HCEC 1CT (cell line): ENCODE results near the gene FAU.
A peak's percentile ranks its signal among the peaks of the same experiment; 100 is the strongest.

Experiments used
- DNase-seq: peaks from one replicate; pipeline ENCODE4 v3.0.0-alpha.2; 2017

Gene FAU

GRCh38 chr11:65104628-65105027 lies 17.3 kb downstream of the FAU start:
- no peak for DNase-seq

DNA sequence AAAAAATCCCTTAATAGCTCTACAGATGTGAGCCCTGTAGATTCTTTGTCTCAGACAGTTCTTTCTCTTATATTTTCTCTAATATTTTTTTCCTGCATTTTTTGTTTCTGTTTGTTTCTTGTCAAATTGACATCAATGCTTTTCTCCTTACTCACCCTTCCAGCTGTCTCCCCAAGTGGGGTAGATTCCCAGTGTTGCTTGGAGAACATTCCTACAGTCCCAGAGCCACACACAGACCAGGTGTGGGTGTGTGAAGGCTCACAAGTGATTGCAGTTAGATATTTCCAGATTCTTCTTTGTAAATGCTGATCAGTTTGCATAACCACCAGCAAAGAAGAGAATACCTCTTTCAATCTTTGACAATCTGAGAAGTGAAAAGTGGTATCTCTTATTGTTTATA lies 18.5 kb downstream of the FAU start:
- DNase-seq: no peak

GRCh38 chr11:65102142-65103095 lies 19.5 kb downstream of the FAU start:
- DNase-seq: no peak

DNA sequence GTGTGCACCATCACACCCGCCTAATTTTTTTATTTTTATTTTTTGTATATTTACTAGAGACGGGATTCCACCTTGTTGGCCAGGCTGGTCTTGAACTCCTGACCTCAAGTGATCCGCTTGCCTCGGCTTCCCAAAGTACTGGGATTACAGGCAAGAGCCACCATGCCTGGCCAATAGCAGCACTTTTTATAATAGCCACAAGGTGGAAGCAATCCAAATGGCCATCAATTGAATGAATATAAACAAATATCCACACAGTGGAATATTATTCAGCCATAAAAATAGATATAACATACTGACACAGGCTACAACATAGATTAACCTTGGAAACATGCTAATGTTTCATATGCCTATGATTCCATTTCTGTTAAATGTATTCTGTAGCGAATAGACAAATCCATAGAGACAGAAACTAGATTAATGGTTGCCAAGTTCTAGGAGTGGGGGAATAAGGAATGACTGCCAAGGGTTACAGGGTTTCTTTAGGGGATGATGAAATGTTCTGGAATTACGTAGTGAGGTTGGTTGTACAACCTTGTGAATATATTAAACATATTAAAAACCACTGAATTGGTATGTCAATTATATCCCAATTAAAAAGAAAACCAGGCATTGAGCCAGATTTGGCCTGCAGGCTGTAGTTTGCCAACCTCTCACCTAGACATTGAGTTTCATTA lies 21.1 kb downstream of the FAU start:
- no peak for DNase-seq

DNA sequence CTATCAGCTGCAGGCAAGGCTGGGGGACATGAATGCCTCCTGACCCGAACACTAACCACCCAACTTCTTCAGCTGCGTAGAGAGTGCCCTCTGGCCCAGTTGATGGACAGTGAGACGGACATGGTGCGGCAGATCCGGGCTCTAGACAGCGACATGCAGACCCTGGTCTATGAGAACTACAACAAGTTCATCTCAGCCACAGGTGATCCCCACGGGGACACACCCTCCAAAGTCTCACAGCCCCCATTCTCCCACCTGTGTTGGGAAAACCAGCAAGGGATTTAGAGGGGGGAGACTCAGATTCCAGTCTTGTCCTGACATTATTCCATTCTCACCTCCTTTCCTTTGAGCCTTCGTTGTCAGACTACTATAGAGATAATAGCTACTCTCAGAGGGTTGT lies 25.0 kb downstream of the FAU start:
- no peak for DNase-seq

- DNase-seq: peak; percentile 87
These were observed 25.7 kb downstream of the FAU start, which contains the start of gene VPS51 for GRCh38 chr11:65095974-65096806. Gene VPS51 (plus strand): TSS chr11:65096214. CDS start chr11:65096251, 37 bp downstream.

DNA sequence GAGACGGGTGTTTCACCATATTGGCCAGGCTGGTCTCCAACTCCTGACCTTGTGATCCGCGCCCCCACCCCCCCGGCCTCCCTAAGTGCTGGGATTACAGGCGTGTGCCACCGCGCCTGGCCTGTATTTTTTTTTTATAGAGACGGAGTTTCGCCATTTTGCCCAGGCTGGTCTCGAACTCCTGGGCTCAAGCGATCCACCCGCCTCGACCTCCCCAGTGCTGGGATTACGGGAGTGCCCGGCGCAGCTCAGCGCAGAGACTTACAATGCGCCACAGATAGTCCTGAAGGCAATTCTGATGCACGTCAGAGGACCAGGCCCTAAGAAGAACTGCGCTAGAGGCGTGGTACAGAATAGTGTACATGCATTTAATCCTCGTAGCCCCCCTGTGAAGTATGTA lies 26.5 kb downstream of the FAU start:
- DNase-seq: no peak

DNA sequence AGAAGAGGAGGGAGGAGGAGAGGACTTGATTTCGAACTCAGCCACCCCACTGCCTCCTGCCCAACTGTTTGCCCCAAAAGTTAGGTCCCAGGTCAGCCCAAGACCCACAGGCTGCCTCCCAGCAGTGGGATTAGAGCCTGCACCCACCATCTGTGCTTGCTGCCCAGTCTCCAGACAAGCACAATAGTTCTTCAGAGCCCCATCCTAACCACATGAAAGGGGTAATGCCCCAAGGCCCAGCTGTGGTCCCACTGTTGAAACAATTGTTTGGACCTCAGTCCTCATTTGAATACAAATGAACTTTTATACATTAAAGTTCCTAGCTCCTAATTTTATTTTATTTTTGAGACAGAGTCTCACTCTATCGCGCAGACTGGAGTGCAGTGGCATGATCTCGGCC lies 31.3 kb downstream of the FAU start:
- no peak for DNase-seq

DNA sequence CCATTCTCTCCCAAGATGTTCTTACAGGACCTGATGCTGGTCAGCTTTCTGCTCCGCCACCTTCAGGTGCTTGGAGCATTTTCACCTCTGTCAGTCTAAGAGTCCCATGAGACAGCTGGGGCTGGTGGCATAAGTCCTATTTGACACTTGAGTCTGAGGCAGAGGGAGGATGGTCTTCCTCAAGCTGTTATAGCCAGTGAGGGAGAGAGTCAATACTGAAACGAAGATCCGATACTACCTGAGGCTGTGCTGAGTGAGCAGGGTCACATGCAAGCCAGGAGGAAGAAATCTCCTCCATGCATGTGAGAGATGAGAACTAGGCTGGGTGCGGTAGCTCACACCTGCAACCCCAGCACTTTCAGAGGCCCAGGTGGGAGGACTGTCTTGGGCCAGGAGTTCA lies 32.3 kb downstream of the FAU start:
- DNase-seq: no peak

GRCh38 chr11:65087827-65088226 lies 34.1 kb downstream of the FAU start:
- no peak for DNase-seq

DNA sequence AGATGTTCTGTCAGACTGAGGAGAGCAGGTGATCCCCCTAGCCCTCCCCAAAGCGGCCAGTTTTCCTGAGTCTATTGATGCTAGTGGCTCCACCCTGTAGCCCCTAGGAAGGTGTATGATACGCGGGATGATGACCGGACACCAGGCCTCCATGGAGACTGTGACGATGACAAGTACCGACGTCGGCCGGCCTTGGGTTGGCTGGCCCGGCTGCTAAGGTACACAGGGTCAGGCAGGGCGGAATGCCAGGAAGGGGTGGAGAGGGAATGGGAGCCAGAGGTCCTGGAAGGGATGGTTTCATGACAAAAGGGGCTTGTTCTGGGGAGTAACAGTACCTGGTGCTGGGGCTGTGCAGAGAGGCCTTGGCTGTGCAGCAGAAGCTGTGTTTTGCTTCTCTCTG lies 34.7 kb downstream of the FAU start:
- no peak for DNase-seq

GRCh38 chr11:65086809-65087208 lies 35.1 kb downstream of the FAU start:
- no peak for DNase-seq

GRCh38 chr11:65085446-65085845 lies 36.5 kb downstream of the FAU start:
- no peak for DNase-seq

DNA sequence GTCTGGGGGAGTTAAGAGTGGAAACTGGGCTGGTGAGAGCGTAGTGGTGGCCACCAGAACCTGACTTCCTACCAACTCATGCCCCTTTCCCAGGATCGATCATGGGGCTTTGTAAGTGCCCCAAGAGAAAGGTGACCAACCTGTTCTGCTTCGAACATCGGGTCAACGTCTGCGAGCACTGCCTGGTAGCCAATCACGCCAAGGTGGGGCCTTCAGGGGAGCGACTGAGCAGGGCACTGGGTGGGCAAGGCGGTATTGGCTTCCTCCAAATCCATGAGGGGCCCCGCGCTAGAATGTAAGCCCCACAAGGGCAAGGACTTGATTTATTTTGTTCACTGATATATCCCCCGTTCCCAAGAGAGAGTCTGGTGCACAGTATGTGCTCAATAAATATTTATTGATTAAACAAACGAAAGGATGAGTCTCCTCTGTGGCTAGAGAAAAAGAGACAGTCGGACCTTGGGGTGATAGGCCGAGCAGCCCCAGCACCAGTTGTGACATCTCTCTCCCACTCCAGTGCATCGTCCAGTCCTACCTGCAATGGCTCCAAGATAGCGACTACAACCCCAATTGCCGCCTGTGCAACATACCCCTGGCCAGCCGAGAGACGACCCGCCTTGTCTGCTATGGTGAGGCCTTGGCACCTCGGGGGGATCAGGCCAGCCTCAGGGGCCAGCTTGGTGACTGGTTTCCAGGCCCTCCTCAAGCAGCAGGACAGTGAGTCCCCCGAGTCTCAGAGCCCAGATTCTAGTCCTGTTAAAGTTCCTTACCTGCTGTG lies 37.1 kb downstream of the FAU start:
- no peak for DNase-seq

DNA sequence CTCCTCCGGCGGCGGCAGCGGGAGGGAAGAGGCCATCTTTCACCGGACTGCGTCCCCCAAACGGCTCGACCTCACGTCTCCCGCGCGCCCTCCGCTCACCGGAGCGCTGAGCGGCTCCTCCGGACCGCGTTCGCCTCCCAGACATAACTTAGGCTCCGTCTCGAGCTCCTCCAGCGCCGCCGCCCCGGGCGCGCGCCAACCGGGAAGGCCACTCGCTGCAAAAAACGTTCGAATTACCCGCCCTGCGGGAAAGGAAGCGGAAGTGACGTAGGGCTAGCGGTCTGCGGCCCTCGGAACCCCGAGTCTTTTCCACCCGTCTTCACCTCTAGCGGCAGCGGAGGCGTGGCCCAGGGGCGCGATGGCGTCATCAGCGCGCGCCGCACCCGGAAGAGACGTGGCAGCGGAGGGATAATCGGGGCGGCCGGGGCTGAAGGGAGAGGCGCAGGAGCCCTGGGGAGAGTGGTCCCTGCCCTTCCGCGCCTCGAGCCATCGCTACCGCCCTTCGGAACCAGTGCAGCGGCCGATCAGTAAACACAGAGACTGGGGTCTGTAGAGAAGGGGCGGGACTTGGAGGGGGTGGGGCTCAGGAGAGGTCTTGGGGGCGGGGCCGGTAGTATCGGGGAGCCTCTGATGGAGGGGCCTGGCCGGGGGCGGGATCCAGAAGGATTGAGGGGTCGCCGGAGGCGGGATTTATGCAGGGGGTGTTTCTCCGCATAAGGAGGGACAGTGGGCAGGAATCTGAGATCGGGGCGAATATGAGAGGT lies 37.9 kb downstream of the FAU start, which contains the start of the genes CDCA5 and ZFPL1:
CDCA5 (minus strand) TSS at position 207 of the 764 bp plus-strand sequence; CDS start at position 145, 62 bp downstream.
ZFPL1 (plus strand) TSS at position 389 of the 764 bp plus-strand sequence. CDS start 477 bp downstream, outside the sequence.
- peak; percentile 95 for DNase-seq

DNA sequence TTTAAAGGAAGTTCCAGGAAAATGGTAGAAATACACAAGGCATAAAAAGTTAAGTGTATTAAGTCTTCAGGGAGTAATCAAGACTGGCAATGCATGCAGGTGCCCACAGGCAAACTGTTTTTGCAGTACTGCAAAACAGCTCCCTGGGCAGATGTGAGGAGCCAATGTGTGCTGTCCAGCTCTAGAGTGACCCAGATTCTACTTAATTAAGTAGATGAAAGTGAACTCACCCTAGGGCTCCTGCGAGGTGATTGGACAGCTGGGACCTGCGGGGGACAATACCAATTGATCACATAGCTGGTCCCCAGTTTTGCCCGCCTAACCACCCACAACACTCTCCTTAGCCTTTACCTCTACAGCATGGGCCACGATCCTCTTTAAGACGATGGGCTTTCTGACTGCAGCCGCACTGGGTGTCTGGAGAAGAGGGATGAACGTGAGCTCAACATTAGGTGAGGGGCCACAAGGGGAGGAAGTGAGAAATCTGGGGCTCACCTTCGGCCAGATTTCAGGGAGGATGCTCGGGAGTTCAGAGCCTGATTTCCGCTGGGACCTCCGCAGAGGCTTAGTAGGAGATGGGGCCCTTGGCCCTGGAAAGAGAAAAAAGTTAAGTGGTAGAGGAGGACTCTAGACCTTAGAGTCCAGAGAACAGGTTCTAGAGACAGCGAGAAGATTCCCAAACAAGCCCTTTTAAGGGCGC lies 38.6 kb downstream of the FAU start:
- DNase-seq: no peak

DNA sequence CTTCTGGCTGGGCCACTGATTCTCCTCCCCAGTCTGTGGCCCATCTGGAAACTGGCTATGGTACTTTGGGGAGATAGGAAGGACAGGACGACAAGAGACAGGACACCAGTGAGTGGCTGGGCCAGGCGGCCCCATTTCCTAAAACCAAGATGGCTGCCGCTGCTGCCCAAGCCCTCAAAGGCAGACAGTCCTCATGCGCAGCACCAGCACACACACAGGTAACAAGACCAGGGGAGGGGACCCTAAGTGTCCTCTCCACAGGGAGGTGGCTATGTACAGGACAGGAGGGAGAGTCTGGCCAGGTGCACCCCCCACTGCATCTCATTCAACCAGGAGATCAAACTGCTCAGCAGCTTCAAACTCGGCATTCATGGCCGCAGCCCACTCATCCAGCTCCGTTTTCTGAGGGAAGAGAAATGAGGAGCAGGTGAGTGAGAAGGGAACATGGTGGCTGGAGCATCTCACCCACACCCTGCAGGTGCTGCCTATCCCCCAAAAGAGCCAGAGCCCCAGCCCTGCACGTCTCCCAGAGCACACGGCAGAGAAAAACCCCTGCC lies 43.1 kb downstream of the FAU start:
- DNase-seq: no peak

GRCh38 chr11:65078151-65078550 lies 43.8 kb downstream of the FAU start:
- peak; percentile 27 for DNase-seq

DNA sequence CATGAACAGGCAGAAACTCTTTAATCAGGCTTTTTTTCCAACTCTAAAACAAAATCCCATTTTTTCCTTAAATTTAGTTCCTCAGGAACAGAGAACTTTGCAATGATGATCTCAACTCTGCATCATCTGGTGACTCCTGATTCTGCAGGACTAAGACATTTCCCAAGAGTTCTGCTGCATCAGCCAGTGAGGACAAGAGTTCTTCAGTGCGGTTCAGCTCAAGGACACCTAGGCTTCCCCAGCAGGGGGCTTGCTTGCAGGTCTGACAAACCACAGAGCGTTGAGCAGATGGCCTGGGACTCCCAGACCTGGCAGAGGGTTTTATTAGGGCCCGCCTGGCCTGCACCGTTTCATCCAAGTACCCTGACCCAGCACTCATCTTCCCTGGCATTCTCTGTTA lies 44.5 kb downstream of the FAU start:
- DNase-seq: peak; percentile 17

- no peak for DNase-seq
These were observed 49.3 kb downstream of the FAU start for GRCh38 chr11:65072631-65072966.
